ENCODE measurements around the gene PAK6.

DNA sequence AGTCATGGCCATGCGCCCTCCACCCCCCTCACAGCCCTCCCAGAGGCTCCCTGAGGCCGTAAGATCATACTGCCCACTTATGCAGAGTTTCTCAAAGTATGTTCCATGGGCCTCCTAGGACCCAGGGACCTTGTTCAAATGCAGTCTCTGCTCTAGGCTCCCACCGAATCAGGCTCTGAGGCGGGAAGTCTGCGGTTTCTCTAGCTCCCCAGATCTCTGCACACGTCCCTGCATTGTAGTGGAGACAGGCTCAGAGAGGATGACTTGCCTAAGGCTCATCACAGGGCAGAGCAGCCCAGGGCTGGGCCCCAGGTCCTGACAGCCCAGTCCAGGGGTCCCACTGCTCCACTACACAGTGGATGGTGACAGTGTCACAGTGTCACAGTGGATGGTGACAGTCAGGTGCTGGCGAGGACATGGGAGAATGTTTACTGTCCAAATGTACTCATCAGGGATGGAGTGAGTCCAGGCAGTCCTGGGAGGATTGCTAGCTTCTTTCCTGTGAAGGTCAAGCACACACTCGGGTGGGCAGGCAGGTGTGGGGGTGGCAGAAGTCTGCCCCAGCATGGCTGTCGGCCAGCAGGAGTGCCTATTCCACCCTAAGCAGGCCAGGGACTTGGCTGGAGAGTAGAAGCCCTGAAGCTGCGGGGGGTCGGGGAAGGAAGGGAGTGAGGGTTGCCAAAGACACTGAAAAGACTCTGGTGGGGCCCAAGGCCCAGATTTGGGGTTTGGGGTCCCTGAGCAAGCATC is 31.6 kb downstream of the PAK6 start:
- TF ChIP-seq POLR2A (IDR thresholded peaks at IDR 0.05; ENCODE audit: low read length) (no peak), GATA1 (IDR thresholded peaks at IDR 0.05; ENCODE audit: low read depth, low read length) (no peak)

Data from erythroblast (primary cell).